HG03025 (cell line): Measurements from ENCODE around the gene CHN2.

Experiments used
- ATAC-seq: cut with Tn5 transposase; IDR thresholded peaks from one replicate; pipeline ENCODE4 v1.9.1; 2021; ENCODE audit warnings: mild to moderate bottlenecking, moderate library complexity; ENCODE audit not compliant: unreplicated experiment, low FRiP score

The CHN2 gene

DNA sequence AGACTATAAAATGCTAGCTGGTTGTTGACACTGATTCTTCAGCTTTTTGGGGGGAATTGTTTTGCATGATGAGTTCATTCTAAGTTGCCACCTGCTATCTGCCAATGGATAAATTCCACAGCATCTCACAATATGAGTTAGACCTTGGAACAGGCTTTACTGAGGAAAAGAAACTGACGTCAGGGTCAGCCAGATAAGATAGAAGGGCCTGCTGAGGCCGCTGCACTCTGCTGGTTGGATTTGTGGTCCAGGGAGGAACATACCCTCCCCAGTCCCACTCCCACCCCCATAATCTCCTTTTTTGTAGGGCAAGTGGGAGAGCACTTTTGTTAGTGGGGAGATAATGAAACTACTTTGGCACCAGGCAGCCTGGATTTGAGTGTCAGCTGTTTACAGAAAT lies 258.4 kb downstream of the CHN2 start:
- no peak for ATAC-seq

DNA sequence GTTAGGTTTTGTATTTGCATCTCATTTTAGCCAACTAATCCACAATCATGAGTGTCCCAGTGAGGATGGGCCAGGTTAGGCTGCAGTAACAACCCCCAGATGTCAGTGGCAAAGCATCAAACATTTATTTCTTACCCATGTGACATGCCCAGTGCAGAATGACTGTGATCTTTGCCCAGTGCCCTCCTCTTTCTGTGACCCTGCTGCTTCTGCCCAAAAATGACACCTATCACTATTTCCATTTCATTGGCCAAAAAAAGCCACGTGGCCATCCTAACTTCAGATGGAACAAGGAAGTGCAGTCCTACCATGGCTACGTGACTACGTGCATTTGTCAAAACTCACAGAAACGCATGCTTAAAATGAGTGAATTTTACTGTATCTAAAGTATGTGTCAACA lies 259.9 kb downstream of the CHN2 start:
- ATAC-seq = no peak

GRCh38 chr7:29454899-29455451 lies 260.4 kb downstream of the CHN2 start:
- no peak for ATAC-seq

- no peak for ATAC-seq
Measured at GRCh38 chr7:29457141-29457561, 262.6 kb downstream of the CHN2 start.

DNA sequence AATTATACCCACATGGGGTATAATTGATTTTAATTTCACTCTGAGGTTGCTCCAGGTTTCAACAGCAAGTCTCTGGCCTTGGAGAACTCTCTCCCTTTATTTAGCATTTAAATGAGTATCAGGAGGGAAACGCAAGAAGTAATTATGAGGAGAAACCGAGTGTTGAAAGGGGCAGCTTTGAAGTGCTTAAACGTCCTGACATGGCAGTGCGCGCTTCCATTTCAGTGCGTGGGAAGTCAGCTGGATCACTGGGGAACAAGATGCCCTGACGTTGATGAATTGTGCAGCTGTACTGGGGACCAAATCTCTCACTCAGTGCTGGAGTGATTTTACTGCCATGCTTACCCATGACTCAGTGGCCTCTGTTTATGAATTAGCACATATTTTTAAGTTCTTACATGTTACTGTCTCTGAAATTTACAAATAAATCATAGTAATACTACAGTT lies 263.0 kb downstream of the CHN2 start:
- no peak for ATAC-seq

GRCh38 chr7:29458933-29459332 lies 264.4 kb downstream of the CHN2 start:
- ATAC-seq = no peak

DNA sequence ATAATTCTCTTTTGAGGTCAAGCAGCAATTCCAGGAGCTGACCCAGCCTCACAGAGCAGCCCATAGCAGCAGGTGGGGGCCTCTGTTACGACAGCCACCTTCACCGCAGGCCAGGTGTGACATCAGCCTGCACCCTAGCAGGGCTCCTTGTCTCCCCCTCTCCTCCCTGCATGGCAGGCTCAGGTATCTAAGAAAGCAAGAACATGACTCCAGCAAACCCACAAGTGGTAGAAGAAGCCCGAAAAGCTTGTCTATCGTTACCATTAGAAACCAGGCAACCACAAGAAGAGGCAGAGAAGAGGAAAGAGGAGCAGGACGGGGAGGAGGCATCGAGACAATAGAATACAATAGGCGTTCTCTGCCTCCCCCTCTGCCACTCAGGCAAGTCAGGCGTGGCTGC lies 265.0 kb downstream of the CHN2 start:
- ATAC-seq = no peak

GRCh38 chr7:29461996-29462395 lies 267.4 kb downstream of the CHN2 start:
- ATAC-seq = no peak

GRCh38 chr7:29463504-29464158 lies 269.1 kb downstream of the CHN2 start:
- no peak for ATAC-seq

- ATAC-seq = no peak
Measured at GRCh38 chr7:29464753-29465152, 270.2 kb downstream of the CHN2 start.

DNA sequence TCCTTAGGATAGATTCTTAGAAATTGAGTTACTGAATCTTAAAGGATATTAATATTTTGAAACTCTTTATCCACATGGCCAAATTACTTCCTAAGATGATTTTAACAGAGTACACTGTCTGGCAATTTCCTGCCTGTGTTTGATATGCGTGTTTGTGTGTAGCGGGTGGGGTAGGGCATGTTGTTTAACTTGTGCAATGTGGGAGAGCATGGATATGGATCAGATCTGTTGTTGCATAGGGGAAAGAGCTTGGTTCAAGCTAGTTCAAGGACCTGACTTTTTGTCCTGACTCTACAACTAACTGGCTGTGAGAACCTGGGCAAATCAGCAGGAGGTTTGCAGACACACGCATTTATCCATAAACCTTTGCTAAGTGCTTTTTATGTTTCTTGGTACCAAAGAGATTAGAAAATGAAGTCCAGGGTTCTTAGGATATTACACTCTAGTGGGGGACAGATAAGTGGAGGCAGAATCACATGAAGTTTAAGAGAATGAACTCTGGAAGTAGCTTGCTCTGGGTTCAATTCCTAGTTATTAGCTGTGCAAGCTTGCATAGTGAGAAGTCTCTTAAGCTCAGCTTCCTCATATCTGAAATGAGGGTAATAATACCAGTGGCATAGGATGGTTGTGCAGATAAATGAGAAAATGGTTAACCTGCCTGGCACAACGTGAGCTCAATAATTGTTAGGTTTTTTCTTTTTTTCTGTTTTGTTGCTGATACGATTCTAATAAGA lies 272.8 kb downstream of the CHN2 start:
- ATAC-seq = no peak

GRCh38 chr7:29468196-29468595 lies 273.6 kb downstream of the CHN2 start:
- no peak for ATAC-seq

- no peak for ATAC-seq
Measured at GRCh38 chr7:29469281-29469680, 274.7 kb downstream of the CHN2 start.

DNA sequence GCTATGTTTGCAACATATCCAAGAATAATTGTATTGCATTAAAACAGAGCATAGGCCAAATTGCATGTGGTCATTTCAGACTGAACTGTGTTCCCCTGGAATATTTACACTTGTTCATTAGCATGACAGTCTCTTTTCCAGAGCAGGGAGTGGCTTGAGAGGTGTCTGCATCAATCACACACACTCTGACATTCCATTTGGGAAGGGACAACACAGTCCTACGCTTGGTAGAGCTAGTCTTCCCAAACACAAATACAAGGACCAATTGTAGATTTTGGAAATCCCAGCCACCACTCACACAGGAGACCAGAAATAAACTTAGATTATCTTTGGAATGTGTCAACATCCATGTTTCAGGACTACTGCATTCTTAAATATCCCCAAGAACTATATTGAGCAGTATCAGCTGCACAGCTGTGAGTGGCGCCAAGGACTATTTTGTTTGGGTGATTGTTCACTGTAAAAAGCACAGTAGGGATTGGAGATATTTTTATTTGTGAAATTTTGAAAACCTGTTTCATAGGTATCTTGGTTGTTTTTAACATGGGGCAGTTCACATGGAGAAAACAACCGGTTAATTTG lies 275.5 kb downstream of the CHN2 start:
- ATAC-seq = no peak

- no peak for ATAC-seq
Measured at GRCh38 chr7:29471444-29472138, 277.0 kb downstream of the CHN2 start.

DNA sequence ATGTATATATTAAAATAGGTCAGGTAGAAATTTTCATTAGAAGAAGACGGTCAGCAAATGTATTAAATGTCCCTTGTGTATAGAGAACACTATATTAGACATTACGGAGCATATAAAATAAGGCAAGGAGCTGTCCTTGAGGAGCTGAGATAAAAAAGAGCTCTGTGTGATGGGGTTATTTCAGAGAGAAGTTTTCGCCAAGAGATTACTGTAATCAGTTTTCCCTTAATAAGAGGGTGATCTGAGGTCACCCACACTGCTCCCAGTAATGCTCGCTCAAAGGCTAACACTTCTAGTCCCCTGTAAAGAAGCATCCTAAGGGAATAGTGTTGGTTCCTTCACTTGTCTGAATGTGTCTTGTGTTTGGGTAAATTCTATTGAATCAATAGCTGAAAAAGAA lies 282.3 kb downstream of the CHN2 start:
- ATAC-seq = no peak

DNA sequence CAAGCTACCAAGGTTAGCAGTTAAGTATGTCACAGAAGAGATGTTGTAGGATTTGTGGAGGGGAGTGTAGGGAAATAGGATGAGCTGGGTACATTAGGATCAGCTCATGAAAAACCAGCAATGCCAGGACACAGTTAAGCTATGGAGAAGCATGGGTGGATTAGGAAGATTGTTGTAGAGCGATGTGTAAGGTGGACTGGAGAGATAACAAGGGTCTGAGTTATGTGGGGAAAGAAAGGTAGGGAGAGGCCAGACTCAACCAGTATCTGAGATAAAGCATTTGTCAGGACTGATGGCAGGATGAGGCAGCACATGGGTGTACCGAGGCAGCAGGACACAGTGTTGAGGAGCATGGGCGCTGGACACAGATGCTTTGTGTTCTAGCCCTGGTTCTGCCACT lies 283.7 kb downstream of the CHN2 start:
- ATAC-seq = no peak

DNA sequence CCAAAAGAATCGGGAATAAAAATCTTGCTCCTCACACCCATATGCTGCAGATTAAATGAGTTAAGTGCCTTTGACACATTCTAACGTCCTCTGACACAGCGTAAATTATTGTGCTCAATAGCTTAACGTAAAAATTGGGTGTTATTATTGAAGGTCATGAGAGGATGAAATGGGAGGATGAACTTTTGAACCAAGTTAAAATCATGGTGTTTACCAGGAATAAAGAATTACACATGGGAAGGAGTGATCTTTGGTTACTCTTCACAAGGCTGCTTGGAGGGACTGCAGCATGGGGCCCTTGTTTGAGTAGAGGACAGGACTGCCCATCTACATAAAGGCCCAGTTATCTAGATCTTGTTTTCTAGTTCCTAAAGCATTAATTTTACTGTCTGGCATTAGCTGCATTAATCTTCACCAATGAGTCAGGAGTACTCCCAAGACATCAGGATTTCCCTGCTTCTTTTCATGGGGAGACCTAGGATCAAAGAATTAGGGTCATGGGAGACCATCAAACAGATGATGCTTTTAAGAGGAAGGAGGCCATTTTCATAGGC lies 284.2 kb downstream of the CHN2 start:
- ATAC-seq = no peak

DNA sequence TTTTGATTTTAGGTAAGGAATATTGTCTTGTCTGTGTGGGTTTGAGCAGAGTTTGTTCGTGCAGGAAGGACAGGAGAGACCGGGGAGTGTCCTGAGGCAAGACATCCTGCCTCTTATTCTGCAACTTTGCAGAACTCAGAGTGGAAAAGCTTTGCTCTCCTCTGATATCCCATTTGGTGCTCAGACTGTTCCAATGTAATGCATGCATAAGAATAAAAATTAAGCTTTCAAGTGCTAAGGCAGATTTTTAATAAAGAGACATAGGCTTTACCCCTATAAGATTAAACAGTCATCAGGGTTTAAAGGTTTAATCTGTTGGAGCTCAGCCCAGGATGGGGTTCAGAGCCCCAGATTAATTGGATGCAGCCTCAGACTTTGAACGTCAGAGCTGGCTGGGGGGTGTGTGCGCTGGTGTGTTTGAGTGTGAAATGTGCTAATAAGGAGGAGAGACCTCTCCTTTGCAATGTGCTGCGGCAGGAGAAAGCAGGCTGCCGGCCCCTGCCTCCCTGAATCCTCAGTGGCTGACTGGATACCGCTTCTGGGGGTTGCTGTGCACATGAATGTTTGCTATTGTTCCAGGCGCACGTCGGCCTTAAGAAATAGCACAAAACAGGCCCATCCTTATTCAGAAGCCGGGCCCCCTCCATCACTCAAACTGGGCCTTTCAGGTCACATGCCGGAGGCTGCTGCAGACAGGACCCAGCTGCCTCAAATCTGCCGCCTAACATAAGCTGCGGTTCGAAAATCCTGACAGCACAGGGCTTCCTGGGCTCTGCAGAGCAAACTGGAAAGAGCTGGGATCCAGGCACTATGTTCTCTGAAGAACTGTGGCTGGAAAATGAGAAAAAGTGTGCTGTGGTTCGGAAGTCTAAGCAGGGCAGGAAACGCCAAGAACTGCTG lies 285.0 kb downstream of the CHN2 start:
- ATAC-seq = no peak

- ATAC-seq = no peak
Measured at GRCh38 chr7:29480451-29480850, 285.9 kb downstream of the CHN2 start.
